ENCODE data around the gene PTTG1IP. TPM values are rescaled to one million over a fixed set of nuclear protein-coding genes. Genes with fewer than 3 reads are reported as not detected.

Gene PTTG1IP
- total RNA-seq, 1 experiment from 2014 or later: 117 TPM

DNA sequence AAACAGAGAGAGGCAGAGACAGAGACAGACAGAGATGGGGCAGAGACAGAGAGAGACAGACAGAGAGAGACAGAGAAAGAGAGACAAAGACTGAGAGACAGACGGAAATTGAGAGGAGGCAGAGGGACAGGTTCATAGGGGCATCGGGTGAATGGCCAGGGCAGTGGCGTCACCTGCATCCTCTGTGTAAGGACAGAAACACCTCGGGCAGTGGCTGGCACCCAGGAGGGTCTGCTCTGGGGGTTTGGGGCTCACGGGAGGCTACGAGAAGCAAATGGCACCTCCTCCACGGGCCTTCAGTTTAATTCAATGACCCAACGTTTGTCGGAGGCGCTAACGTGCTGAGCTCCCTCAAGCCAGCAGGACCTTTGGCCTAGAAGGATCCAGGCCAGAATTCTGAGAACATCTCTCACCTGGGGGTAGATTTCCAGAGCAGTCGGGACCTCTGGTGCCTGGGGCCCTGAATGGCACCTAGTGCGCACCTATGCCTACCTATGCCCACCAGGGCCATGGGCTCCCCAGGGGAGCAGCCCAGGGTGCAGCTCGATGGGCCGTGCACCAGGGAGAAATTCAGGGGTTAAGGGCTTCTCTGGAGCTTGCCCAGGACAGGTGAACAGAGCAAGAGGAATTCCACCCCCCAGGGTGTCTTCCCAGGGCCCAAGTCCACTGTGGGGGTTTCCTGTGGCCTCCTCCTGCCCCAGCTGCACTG, 20.6 kb upstream of the PTTG1IP start:
- no peak for DNase-seq
- H3K36me3 ChIP-seq (replicated peaks; ENCODE audit: control insufficient read depth, insufficient read depth, low read length): no peaks in the 10 kb centered on the region
- no peak overlapping the region for H3K4me3 ChIP-seq (ENCODE audit: insufficient read depth, low read depth, low read length)
- H3K27me3 ChIP-seq (ENCODE audit: control insufficient read depth, insufficient read depth, low read length): no peaks in the 10 kb centered on the region

DNA sequence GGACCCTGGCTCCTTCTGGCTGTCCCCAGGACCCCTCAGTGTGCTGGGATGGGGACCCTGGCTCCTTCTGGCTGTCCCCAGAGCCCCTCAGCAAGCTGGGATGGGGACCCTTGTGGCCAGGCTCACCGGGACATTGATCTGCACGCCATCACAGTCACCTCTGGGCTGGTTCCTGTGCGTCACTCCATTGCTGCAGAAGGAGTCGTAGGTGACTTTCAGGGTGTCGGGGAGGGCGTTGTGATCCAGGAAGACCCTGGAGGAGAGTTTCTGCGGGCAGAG, 19.7 kb upstream of the PTTG1IP start:
- no peaks in the 10 kb centered on the region for H3K36me3 ChIP-seq (replicated peaks; ENCODE audit: control insufficient read depth, insufficient read depth, low read length)
- H3K4me3 ChIP-seq (ENCODE audit: insufficient read depth, low read depth, low read length): no peak overlapping the region
- H3K27me3 ChIP-seq (ENCODE audit: control insufficient read depth, insufficient read depth, low read length): no peaks in the 10 kb centered on the region
- no peak for DNase-seq

DNA sequence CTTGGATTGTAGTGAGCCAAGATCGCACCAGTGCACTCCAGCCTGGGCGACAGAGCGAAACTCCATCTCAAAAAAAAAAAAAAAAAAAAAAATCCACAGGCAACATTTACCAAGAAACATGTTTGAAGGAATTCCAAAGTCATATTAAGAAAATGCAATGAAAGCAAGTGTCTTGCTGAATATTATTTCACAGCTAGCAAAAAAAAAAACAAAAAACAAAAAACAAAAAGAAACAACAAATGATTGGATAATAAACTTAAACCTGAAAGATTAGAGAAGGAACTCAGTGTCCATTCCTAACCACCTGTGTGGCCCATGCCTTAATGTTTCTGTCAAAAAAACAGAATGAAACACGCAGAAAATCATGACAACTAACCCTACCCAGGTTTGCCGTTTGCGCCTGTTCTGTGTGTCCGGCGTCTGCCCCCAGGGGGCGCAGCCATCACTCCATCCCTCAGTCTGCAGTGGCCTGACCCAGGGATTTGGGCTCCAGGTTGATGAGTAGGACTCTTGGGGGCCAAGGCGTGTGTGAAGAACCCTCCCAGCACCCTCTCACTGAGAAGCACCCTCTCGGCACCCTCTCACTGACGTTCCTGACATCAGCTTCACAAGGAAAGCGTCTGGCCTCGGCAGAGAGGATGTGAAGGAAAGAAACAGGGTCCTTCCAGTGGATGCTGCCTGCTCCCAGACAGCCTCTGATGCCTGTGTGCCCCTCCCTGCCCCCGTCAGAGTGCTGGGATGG, 19.2 kb upstream of the PTTG1IP start:
- DNase-seq: peak; percentile 92
- no peaks in the 10 kb centered on the region for H3K27me3 ChIP-seq (ENCODE audit: control insufficient read depth, insufficient read depth, low read length)
- no peak overlapping the region for H3K4me3 ChIP-seq (ENCODE audit: insufficient read depth, low read depth, low read length)
- no peaks in the 10 kb centered on the region for H3K36me3 ChIP-seq (replicated peaks; ENCODE audit: control insufficient read depth, insufficient read depth, low read length)

DNA sequence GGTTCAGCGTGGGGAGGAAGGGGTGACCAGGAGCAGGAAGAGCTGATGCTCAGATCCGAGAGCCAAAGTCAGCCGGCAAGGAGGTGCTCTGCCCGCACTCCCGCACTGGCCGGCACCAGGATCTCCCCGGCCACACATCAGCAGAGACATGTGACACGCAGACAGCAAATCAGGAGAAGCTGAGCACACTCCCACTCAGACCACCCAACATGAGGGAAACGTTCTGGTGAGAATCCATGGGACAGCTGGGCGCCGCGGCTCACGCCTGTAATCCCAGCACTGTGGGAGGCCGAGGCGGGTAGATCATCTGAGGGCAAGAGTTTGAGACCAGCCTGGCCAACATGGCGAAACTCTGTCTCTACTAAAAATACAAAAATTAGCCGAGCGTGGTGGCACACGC, 18.6 kb upstream of the PTTG1IP start:
- no peak for DNase-seq
- Histone ChIP-seq H3K27me3 (ENCODE audit: control insufficient read depth, insufficient read depth, low read length) (no peaks in the 10 kb centered on the region), H3K36me3 (replicated peaks; ENCODE audit: control insufficient read depth, insufficient read depth, low read length) (no peaks in the 10 kb centered on the region), H3K4me3 (ENCODE audit: insufficient read depth, low read depth, low read length) (no peak overlapping the region)

DNA sequence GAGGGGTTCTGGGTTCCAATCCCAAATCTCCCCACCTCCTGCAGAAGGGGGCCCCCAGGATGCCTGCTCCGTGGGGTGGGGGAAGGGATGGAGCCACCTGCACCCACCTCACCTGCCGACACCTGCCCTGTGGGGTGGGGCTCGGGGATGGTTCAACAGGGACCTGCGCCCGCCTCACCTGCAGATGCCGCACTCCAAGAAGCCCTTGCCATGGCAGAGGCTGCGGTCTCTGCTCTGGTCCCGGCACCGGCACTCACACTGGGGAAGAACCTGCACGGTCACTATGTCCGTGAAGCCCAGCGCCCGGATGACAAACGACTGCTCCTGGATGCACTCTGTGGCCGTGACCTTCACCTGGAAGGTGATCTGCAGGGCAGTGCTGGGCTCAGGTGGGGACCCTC, 18.1 kb upstream of the PTTG1IP start:
- no peak overlapping the region for H3K4me3 ChIP-seq (ENCODE audit: insufficient read depth, low read depth, low read length)
- no peak for DNase-seq
- no peaks in the 10 kb centered on the region for H3K36me3 ChIP-seq (replicated peaks; ENCODE audit: control insufficient read depth, insufficient read depth, low read length)
- H3K27me3 ChIP-seq (ENCODE audit: control insufficient read depth, insufficient read depth, low read length): no peaks in the 10 kb centered on the region

DNA sequence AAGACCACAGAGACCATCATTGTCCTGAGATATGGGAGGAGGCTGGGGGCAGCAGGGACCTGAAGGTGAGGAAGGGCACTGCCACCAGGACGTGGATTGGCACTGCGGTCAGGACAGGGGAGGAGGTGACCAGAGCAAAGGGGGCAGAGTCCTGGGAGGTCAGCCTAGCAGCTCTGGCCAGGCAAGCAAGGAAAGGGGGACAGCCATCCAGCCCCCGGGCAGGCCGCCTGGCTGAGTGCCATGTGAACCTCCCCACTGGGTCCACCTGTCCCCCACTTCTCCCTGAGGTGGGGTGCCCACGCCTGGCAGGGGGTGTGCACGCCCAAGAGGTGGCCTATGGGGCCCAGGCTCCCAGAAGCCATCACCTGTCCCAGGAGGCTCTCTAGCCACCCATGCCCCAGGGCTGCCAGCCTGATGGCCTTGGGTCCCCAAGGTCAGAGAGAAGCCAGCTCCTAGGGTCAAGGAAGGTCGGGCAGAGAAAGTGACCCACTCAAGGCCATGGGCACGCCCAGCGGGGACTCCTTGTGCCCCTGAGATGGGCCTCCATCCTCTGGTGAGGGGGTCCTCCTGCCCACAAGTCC, 17.6 kb upstream of the PTTG1IP start:
- H3K27me3 ChIP-seq (ENCODE audit: control insufficient read depth, insufficient read depth, low read length): no peaks in the 10 kb centered on the region
- DNase-seq: no peak

DNA sequence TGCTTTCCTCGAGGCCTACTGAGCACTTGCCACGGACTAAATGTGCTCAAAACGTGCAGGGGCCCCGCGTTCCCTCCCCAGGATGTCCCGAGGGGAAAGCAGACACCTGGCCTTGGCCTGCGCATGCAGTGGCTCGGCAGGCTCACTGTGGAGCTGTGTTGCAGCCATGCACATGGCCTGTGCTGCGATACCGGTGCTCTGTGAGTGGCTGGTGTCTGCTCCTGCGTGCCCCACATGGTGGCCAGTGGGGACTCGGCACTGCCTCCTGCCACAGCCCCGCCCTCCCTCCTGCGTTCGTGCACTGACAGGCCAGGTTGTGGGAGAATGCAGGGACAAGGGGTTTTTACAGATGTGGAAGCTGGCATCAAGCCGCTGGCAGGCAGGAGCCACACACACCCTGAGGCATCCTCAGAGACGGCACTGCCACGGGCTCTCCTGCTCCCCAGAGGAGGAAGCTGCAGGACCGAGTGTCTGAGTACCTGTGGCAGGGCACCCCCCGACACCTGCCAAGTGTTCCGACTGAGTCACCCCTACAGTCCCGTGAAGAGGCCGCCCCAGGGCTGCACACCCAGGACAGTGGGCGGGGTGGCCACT, 16.9 kb upstream of the PTTG1IP start:
- DNase-seq: no peak
- Histone ChIP-seq H3K27me3 (ENCODE audit: control insufficient read depth, insufficient read depth, low read length) (no peaks in the 10 kb centered on the region), H3K36me3 (replicated peaks; ENCODE audit: control insufficient read depth, insufficient read depth, low read length) (no peaks in the 10 kb centered on the region), H3K4me3 (ENCODE audit: insufficient read depth, low read depth, low read length) (no peak overlapping the region)

More for the DNA sequence above, 17.6 kb upstream of the PTTG1IP start:
- Histone ChIP-seq H3K4me3 (ENCODE audit: insufficient read depth, low read depth, low read length) (no peak overlapping the region), H3K36me3 (replicated peaks; ENCODE audit: control insufficient read depth, insufficient read depth, low read length) (no peaks in the 10 kb centered on the region)

DNA sequence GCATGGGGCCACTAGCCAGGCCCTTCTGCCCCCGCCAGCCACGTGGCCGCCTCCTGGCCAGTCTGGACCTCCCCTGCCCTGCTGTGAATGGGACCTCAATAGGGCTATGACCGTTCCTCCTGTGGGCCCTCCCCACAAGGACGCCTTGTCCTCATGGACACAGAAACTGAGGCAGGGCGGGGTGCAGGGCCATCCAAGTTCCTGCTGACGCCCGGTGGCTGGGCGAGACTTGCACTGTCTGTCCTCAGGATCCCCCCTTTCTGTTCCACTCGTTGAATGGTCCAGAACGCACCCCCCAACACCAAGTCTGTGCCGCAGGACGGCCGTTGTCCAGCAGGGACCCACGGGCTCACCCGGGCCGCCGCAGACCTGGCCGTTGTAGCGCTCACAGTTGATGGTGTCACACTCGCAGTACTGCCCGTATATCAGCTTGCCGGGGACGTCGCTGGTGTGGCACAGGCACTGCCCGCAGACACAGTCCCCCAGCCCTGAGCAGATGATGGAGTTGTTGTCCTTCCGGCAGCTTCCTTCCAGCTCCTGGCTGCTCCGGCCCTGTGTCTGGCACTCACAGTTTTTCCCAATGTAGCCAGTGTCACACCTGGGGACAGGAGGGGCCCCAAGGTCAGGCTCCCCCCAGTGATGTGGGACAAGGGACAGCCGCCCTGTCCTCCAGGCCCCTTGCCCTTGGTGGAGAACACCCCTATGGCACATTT, 16.3 kb upstream of the PTTG1IP start:
- no peaks in the 10 kb centered on the region for H3K27me3 ChIP-seq (ENCODE audit: control insufficient read depth, insufficient read depth, low read length)
- DNase-seq: peak; percentile 60
- H3K36me3 ChIP-seq (replicated peaks; ENCODE audit: control insufficient read depth, insufficient read depth, low read length): no peaks in the 10 kb centered on the region
- no peak overlapping the region for H3K4me3 ChIP-seq (ENCODE audit: insufficient read depth, low read depth, low read length)

DNA sequence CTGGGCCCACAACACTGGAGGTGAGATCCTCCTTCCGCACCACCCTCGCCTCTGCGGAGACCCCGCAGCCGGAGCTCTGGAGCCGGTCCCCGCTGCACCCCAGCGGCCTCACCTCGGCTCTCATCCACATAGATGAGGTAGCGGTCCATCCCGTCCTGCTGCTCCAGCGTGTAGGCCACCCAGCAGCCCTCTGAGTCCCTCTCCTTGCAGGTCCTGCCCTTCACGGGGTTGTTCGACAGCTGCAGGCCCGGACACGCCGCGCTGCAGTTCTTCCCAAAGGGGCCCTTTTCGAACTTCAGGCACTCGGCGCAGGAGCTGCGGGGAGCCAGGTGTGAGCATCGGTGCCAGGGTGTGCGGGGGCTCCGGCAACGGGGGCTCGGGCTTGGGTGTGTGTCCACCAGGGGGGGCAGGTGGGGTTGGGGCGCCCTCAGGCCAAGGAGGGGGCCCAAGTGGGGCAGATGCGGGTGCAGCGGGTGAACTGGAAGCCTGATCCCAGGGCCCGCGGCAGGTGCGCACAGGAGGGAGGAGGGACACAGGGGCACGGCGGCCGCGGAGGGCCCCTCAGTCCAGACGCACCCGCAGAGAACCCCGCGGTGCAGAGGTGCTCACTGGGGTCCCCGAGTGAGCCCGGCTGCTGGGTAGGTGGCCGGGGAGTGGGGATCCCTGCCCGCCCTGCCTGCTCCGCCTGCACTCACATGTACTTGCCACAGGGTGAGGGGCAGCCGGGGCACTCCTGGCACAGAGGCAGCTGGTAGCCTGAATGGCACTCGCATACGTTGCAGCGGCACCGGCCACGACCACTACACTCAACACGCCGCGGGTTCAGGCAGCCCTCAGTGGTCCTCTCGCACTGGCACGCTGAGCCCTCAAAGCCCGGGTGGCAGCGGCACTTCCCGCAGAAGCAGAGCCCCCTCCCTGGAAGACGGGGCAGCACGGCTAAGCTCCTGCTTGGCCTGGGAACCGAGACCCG, 15.4 kb upstream of the PTTG1IP start:
- Histone ChIP-seq H3K27me3 (ENCODE audit: control insufficient read depth, insufficient read depth, low read length) (no peaks in the 10 kb centered on the region), H3K4me3 (ENCODE audit: insufficient read depth, low read depth, low read length) (no peak overlapping the region), H3K36me3 (replicated peaks; ENCODE audit: control insufficient read depth, insufficient read depth, low read length) (no peaks in the 10 kb centered on the region)
- DNase-seq: peak; percentile 72

DNA sequence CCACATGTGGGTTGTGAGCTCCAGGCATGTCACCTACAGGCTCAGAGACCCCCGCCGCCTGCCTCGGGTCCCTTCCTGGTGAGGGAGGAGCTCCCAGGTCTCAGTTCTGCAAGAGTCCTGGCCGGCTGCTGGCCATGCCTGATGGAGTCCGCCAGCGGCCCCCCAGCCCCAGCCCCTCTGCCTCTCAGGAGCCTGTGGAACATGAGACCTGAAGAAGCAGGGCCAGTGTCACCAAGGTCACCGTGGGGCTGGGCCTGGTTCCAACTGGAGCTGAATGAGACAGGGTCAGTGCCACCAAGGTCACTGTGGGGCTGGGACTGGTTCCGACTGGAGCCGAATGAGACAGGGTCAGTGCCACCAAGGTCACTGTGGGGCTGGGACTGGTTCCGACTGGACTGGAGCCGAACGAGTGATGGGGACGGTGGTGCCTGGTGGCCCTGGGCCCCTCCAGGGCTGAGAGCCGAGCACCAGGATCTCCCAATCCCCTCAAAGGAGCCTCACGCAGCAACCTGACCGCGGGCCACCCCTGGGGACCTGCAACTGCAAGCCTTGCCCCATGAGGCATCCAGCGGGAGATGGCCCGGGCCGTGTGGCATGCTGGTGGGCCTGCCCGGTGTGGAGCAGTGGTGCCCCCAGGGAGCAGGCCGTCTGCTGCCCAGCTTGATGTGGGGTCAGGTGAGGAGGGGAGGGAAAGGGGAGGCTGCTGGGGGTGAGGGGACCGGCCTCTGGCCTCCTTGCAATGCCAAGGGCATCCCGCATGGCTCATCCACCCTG, 14.5 kb upstream of the PTTG1IP start:
- Histone ChIP-seq H3K27me3 (ENCODE audit: control insufficient read depth, insufficient read depth, low read length) (no peaks in the 10 kb centered on the region), H3K36me3 (replicated peaks; ENCODE audit: control insufficient read depth, insufficient read depth, low read length) (no peaks in the 10 kb centered on the region), H3K4me3 (ENCODE audit: insufficient read depth, low read depth, low read length) (no peak overlapping the region)
- DNase-seq: peak; percentile 61

DNA sequence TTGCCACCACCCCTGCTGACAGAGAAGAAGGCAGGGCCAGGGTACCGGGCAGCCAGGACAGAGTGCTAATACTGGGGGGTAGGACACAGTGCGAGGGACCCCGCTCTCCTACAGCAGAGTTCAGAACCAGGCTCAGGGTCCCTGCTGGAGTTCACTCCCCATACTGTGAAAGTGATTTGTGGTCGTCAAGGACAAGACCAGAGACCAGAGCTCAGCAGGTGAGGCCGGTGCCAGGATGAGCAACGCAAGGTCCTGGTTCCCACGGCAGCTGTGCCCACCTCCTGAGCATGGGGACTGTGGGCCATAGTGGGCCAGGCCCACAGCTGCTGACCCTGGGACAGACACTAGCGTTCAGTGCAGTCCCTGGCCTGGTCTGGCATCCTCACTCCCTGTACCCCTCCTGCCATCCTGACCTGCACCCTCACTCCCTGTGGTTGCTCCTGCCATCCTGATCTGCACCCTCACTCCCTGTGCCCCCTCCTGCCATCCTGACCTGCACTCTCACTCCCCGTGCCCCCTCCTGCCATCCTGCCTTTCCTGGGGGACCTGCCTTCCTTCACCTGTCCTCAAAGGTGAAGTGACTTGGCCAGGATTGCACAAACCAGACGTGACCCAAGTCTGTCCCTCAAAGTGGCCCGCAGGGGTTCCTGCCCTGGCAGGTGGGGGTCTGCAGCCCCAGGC, 13.8 kb upstream of the PTTG1IP start:
- H3K4me3 ChIP-seq (ENCODE audit: insufficient read depth, low read depth, low read length): no peak overlapping the region
- H3K27me3 ChIP-seq (ENCODE audit: control insufficient read depth, insufficient read depth, low read length): no peaks in the 10 kb centered on the region
- DNase-seq: peak; percentile 57
- no peaks in the 10 kb centered on the region for H3K36me3 ChIP-seq (replicated peaks; ENCODE audit: control insufficient read depth, insufficient read depth, low read length)

DNA sequence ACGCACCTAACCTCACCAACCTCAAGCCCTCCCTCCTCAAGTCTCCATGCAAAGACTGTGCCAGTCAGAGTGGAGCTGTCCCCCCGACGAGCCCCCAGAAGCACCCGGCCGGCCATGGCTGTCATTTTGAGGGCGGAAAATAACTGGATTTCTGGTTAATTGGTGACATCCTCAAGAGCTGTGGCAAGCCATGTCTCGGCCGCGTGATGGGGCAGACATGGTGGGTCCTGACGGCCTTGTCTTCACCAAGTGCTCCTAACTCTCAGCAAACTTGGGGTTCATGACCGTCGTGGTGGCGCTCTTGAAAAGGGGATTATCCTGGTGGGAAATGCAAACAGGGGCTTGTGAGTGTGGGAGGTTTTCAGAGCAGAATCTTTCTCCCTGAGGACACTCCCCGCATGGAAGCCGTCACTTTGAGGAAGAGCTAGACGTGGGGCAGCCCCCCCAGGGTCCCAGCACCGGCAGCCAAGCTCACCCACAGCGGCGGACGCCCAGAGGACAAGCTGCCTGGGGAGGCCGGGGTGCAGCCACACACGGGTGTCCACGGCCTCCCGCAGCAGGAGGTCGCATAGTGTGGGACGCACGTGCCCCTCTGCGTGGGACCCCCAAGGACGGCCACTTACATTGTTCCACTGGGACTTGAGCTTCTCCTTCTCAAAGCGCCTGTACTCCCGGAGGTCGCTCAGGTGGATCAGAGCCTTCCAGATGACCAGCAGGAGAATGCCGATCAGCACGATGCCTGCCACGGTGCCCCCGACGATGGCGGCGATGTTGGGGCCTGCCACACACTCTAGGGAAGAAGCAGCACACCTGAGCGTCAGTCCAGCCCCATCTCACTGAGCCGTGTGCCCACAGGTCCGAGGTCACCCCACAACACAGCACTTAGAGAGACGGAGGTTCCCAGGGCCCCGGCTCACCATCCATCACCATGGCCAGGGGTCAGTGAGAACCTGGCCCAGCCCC, 12.9 kb upstream of the PTTG1IP start:
- Histone ChIP-seq H3K27me3 (ENCODE audit: control insufficient read depth, insufficient read depth, low read length) (no peaks in the 10 kb centered on the region), H3K36me3 (replicated peaks; ENCODE audit: control insufficient read depth, insufficient read depth, low read length) (no peaks in the 10 kb centered on the region), H3K4me3 (ENCODE audit: insufficient read depth, low read depth, low read length) (no peak overlapping the region)
- DNase-seq: peak; percentile 53
